Upper lobe of left lung (tissue), 4 donors: ENCODE results near the gene SPSB4.

Source experiments
- CTCF ChIP-seq, 6 experiments: fragments of 450-650 bp in 4 of 6; fragments of 200-600 bp in 2 of 6; sonication (generic) in 2 of 6; IDR thresholded peaks; one replicate each; pipeline ENCODE4 v1.5.1; 2016 to 2019; ENCODE audit warnings: antibody characterized with exemption in 6 of 6
- EP300 ChIP-seq, 4 donors: sonication (generic); formaldehyde crosslinking; IDR thresholded peaks; one replicate each; pipeline ENCODE4 v1.5.1; 2017; ENCODE audit warnings: antibody characterized with exemption in 4 of 4, control low read depth in 2 of 4
- POLR2A ChIP-seq, 4 donors: fragments of 450-650 bp; IDR thresholded peaks; one replicate each; pipeline ENCODE4 v1.5.1; 2016 to 2017; ENCODE audit warnings: antibody characterized with exemption in 4 of 4, mild to moderate bottlenecking in 2 of 4
- POLR2AphosphoS5 ChIP-seq, 2 donors: sonication (generic); formaldehyde crosslinking; IDR thresholded peaks; one replicate each; pipeline ENCODE4 v1.5.1; 2017; ENCODE audit warnings: antibody characterized with exemption in 2 of 2

GRCh38 chr3:141152130-141152529 is 101.0 kb downstream of the SPSB4 start:
- TF ChIP-seq CTCF (IDR thresholded peaks at IDR 0.05) (no peak), EP300 (IDR thresholded peaks at IDR 0.05) (no peak), POLR2A (IDR thresholded peaks at IDR 0.05) (no peak), POLR2AphosphoS5 (IDR thresholded peaks at IDR 0.05) (no peak)
